Mesenchymal stem cell (in vitro differentiated cells and primary cell): ENCODE measurements around the gene TMEM94.

ENCODE experiments used
- DNase-seq: peaks from one replicate; pipeline ENCODE4 v3.0.0-alpha.2; 2013
- H2AFZ ChIP-seq: one replicate; pipeline ENCODE4 v1.6.1; 2013; ENCODE audit warnings: low read depth, mild to moderate bottlenecking, control low read depth, inconsistent platforms, low read length, moderate library complexity
- H2AK5ac ChIP-seq: 2 replicates; pipeline ENCODE4 v1.6.1; 2013; ENCODE audit warnings: low read length, moderate library complexity, mild to moderate bottlenecking, inconsistent platforms; ENCODE audit not compliant: severe bottlenecking
- H2BK120ac ChIP-seq: one replicate; pipeline ENCODE4 v1.6.1; 2013; ENCODE audit warnings: low read depth, mild to moderate bottlenecking, inconsistent platforms, low read length, moderate library complexity
- H2BK12ac ChIP-seq, 2 experiments: one replicate each; pipeline ENCODE4 v1.6.1; 2013; ENCODE audit warnings: inconsistent platforms in 2 of 2, low read length in 2 of 2, mild to moderate bottlenecking in 2 of 2, moderate library complexity in 2 of 2, control low read depth in 1 of 2
- H2BK15ac ChIP-seq: one replicate; pipeline ENCODE4 v1.6.1; 2013; ENCODE audit warnings: mild to moderate bottlenecking, low read depth, inconsistent platforms; ENCODE audit not compliant: poor library complexity, severe bottlenecking
- H2BK5ac ChIP-seq: 2 replicates; pipeline ENCODE4 v1.6.1; 2013; ENCODE audit warnings: low read depth, mild to moderate bottlenecking, low read length, control low read depth, inconsistent platforms; ENCODE audit not compliant: poor library complexity, severe bottlenecking
- H3K14ac ChIP-seq, 2 experiments: one replicate each; pipeline ENCODE4 v1.6.1; 2013; ENCODE audit warnings: inconsistent platforms in 2 of 2, low read length in 2 of 2, control low read depth in 1 of 2, mild to moderate bottlenecking in 1 of 2, moderate library complexity in 1 of 2
- H3K18ac ChIP-seq, 2 experiments: one replicate each; pipeline ENCODE4 v1.6.1; 2013; ENCODE audit warnings: inconsistent platforms in 2 of 2, low read length in 2 of 2, control low read depth in 1 of 2, low read depth in 1 of 2, mild to moderate bottlenecking in 1 of 2
- H3K23ac ChIP-seq, 2 experiments: one replicate each; pipeline ENCODE4 v1.6.1; 2013; ENCODE audit warnings: inconsistent platforms in 2 of 2, low read length in 2 of 2, mild to moderate bottlenecking in 2 of 2, moderate library complexity in 2 of 2, control low read depth in 1 of 2
- H3K27ac ChIP-seq: 2 replicates; pipeline ENCODE4 v1.5.1; 2013; ENCODE audit warnings: mild to moderate bottlenecking, moderate library complexity, low read length, control low read depth, inconsistent platforms; ENCODE audit not compliant: poor library complexity, severe bottlenecking
- H3K27me3 ChIP-seq, 2 experiments: 2 replicates each; pipeline versions ENCODE4 v1.6.1 to v1.7.0; 2013; ENCODE audit warnings: low read length in 2 of 2, mild to moderate bottlenecking in 2 of 2, moderate library complexity in 2 of 2, control low read depth in 1 of 2, inconsistent platforms in 1 of 2; ENCODE audit not compliant: control insufficient read depth in 1 of 2, insufficient read depth in 1 of 2
- H3K36me3 ChIP-seq, 2 experiments: 2 replicates each; pipeline versions ENCODE4 v1.6.1 to v1.7.0; 2013; ENCODE audit warnings: low read length in 2 of 2, control low read depth in 1 of 2, inconsistent platforms in 1 of 2, low read depth in 1 of 2, mild to moderate bottlenecking in 1 of 2; ENCODE audit not compliant: insufficient read depth in 2 of 2, control insufficient read depth in 1 of 2
- H3K4ac ChIP-seq, 2 experiments: one replicate each; pipeline ENCODE4 v1.6.1; 2013; ENCODE audit warnings: inconsistent platforms in 2 of 2, low read length in 2 of 2, mild to moderate bottlenecking in 2 of 2, moderate library complexity in 2 of 2, control low read depth in 1 of 2, low read depth in 1 of 2
- H3K4me1 ChIP-seq: 2 replicates; pipeline ENCODE4 v1.6.1; 2013; ENCODE audit warnings: low read depth, low read length, control low read depth; ENCODE audit not compliant: control insufficient read depth, insufficient read depth
- H3K4me2 ChIP-seq: 2 replicates; pipeline ENCODE4 v1.6.1; 2013; ENCODE audit warnings: low read length, mild to moderate bottlenecking, inconsistent platforms; ENCODE audit not compliant: poor library complexity, severe bottlenecking
- H3K4me3 ChIP-seq, 2 experiments: 2 replicates each; pipeline versions ENCODE4 v1.5.1 to v1.7.0; 2013; ENCODE audit warnings: low read length in 2 of 2, mild to moderate bottlenecking in 2 of 2, control low read depth in 1 of 2, low read depth in 1 of 2; ENCODE audit not compliant: insufficient read depth in 1 of 2
- H3K79me1 ChIP-seq: replicated peaks from 2 replicates; pipeline ENCODE4 v1.6.1; 2013; ENCODE audit warnings: mild to moderate bottlenecking, control low read depth, low read length, inconsistent platforms; ENCODE audit not compliant: poor library complexity, severe bottlenecking
- H3K9ac ChIP-seq: 2 replicates; pipeline ENCODE4 v1.7.0; 2013; ENCODE audit warnings: mild to moderate bottlenecking, low read length, moderate library complexity
- H3K9me3 ChIP-seq: 2 replicates; pipeline ENCODE4 v1.7.0; 2013; ENCODE audit warnings: mild to moderate bottlenecking, low read length; ENCODE audit not compliant: control insufficient read depth
- H4K8ac ChIP-seq: one replicate; pipeline ENCODE4 v1.6.1; 2013; ENCODE audit warnings: inconsistent platforms, mild to moderate bottlenecking, low read length, moderate library complexity
- H4K91ac ChIP-seq: one replicate; pipeline ENCODE4 v1.6.1; 2013; ENCODE audit warnings: mild to moderate bottlenecking, low read length, inconsistent platforms
- WGBS: methylation state at CpG from one replicate; pipeline ENCODE4 v1.1.7; 2013; ENCODE audit warnings: mixed read lengths; 5-methylcytosine and 5-hydroxymethylcytosine counted together

Gene TMEM94

GRCh38 chr17:75525806-75526554 lies 69.5 kb downstream of the TMEM94 start:
- peak overlapping the region in 1 of 2 experiments; percentile 40 for H3K18ac ChIP-seq
- H2AK5ac ChIP-seq = no peak overlapping the region
- H3K27ac ChIP-seq = no peak overlapping the region
- no peak overlapping the region for H3K9ac ChIP-seq
- H3K27me3 ChIP-seq = peaks cover 16 to 30% of the 10 kb centered on the region in 2 experiments
- peak overlapping the region in 1 of 2 experiments; percentile 66 for H3K4me3 ChIP-seq
- H2BK15ac ChIP-seq = peak overlapping the region; percentile 57
- H2BK120ac ChIP-seq = peak overlapping the region; percentile 67
- DNase-seq = peak; percentile 15
- H4K91ac ChIP-seq = no peak overlapping the region
- H3K4me2 ChIP-seq = peak overlapping the region; percentile 84
- no peaks in the 10 kb centered on the region for H3K79me1 ChIP-seq
- peak overlapping the region in 1 of 2 experiments; percentile 99 for H3K23ac ChIP-seq
- peak overlapping the region; percentile 81 for H2AFZ ChIP-seq
- H3K36me3 ChIP-seq = peaks cover 0 to 36% of the 10 kb centered on the region in 2 experiments
- peak overlapping the region in 1 of 2 experiments; percentile 80 for H3K4ac ChIP-seq
- H3K9me3 ChIP-seq = no peaks in the 10 kb centered on the region
- peaks cover 19% of the 10 kb centered on the region for H3K4me1 ChIP-seq
- no peak overlapping the region for H4K8ac ChIP-seq
- H2BK12ac ChIP-seq = no peak overlapping the region
- H3K14ac ChIP-seq = no peak overlapping the region
- peak overlapping the region; percentile 51 for H2BK5ac ChIP-seq
- 2% methylated on average over 47 of the region's 60 CpGs for WGBS

GRCh38 chr17:75526555-75527270 lies 70.3 kb downstream of the TMEM94 start:
- Histone ChIP-seq H3K4me2 (peak overlapping the region; percentile 84), H3K27me3 (peaks cover 20 to 35% of the 10 kb centered on the region in 2 experiments), H3K79me1 (no peaks in the 10 kb centered on the region), H3K36me3 (peaks cover 0 to 28% of the 10 kb centered on the region in 2 experiments), H3K14ac (no peak overlapping the region), H2BK15ac (no peak overlapping the region), H3K4ac (no peak overlapping the region), H3K27ac (no peak overlapping the region), H2AFZ (no peak overlapping the region), H2BK12ac (no peak overlapping the region), H4K91ac (no peak overlapping the region), H3K9me3 (no peaks in the 10 kb centered on the region), H3K9ac (no peak overlapping the region), H3K4me1 (peaks cover 20% of the 10 kb centered on the region), H3K4me3 (peak overlapping the region in 1 of 2 experiments; percentile 66), H3K23ac (no peak overlapping the region), H3K18ac (no peak overlapping the region), H2AK5ac (no peak overlapping the region), H4K8ac (no peak overlapping the region), H2BK120ac (no peak overlapping the region), H2BK5ac (no peak overlapping the region)
- no peak for DNase-seq
- WGBS = 50% methylated on average over 13 of the region's 13 CpGs

GRCh38 chr17:75530837-75531720 lies 74.6 kb downstream of the TMEM94 start:
- 87% methylated on average over 19 of the region's 19 CpGs for whole genome bisulfite sequencing
- peak overlapping the region; percentile 24 for H4K8ac ChIP-seq
- H3K4me1 ChIP-seq = peaks cover 10% of the 10 kb centered on the region
- H3K23ac ChIP-seq = no peak overlapping the region
- H2BK15ac ChIP-seq = no peak overlapping the region
- H2AK5ac ChIP-seq = no peak overlapping the region
- DNase-seq = no peak
- H2BK12ac ChIP-seq = no peak overlapping the region
- H2BK120ac ChIP-seq = no peak overlapping the region
- no peak overlapping the region for H3K4ac ChIP-seq
- no peak overlapping the region for H3K4me2 ChIP-seq
- no peak overlapping the region for H3K14ac ChIP-seq
- no peak overlapping the region for H2AFZ ChIP-seq
- no peak overlapping the region for H2BK5ac ChIP-seq
- peak overlapping the region; percentile 46 for H4K91ac ChIP-seq
- no peaks in the 10 kb centered on the region for H3K79me1 ChIP-seq
- no peak overlapping the region for H3K27ac ChIP-seq
- peaks cover 0 to 6% of the 10 kb centered on the region in 2 experiments for H3K36me3 ChIP-seq
- no peak overlapping the region for H3K4me3 ChIP-seq
- H3K27me3 ChIP-seq = peaks cover 18 to 49% of the 10 kb centered on the region in 2 experiments
- H3K9me3 ChIP-seq = no peaks in the 10 kb centered on the region
- H3K18ac ChIP-seq = peak overlapping the region in 1 of 2 experiments; percentile 17
- no peak overlapping the region for H3K9ac ChIP-seq
